GM10266 (cell line): ENCODE measurements around the gene NME3.

Experiments used
- DNase-seq: peaks from one replicate; pipeline ENCODE4 v3.0.0; 2012; ENCODE audit errors: extremely low spot score
- CTCF ChIP-seq: IDR thresholded peaks from 2 replicates; pipeline ENCODE4 v1.5.1; 2012; ENCODE audit warnings: mild to moderate bottlenecking, low read depth; ENCODE audit not compliant: control insufficient read depth, insufficient read depth; ENCODE audit errors: missing control alignments

Gene NME3

GRCh38 chr16:1784977-1785845 lies 13.9 kb upstream of the NME3 start:
- DNase-seq: no peak
- TF ChIP-seq CTCF: no peak

- DNase-seq: peak; percentile 100
- TF ChIP-seq CTCF: no peak
These were observed 11.3 kb upstream of the NME3 start, which contains the start of the genes NUBP2 and SPSB3 for GRCh38 chr16:1782408-1783264. NUBP2 (plus strand) TSS chr16:1782960; CDS start chr16:1783021, 61 bp downstream. SPSB3 (minus strand) TSS chr16:1782571; CDS start chr16:1781483, 1,088 bp downstream.

- no peak for DNase-seq
- no peak for TF ChIP-seq CTCF
These were observed 10.5 kb upstream of the NME3 start for GRCh38 chr16:1781758-1782407.

- DNase-seq: no peak
- no peak for TF ChIP-seq CTCF
These were observed 9.9 kb upstream of the NME3 start for GRCh38 chr16:1781254-1781653.

- TF ChIP-seq CTCF: no peak
- no peak for DNase-seq
These were observed 9.3 kb upstream of the NME3 start for GRCh38 chr16:1780677-1781072.

- no peak for DNase-seq
- no peak for TF ChIP-seq CTCF
These were observed 8.7 kb upstream of the NME3 start for GRCh38 chr16:1779741-1780676.
